Putamen (tissue), 1 donor: ENCODE measurements around the gene ARNT2.
"Not testable (repeated sequence)": the region's sequence is repeated elsewhere in the genome, so short reads cannot be mapped to it uniquely, and the experiment has no call there.

Experiments used
- DNase-seq: peaks from one replicate; pipeline ENCODE4 v3.0.0-alpha.2; 2016; ENCODE audit warnings: low spot score

Gene ARNT2

DNA sequence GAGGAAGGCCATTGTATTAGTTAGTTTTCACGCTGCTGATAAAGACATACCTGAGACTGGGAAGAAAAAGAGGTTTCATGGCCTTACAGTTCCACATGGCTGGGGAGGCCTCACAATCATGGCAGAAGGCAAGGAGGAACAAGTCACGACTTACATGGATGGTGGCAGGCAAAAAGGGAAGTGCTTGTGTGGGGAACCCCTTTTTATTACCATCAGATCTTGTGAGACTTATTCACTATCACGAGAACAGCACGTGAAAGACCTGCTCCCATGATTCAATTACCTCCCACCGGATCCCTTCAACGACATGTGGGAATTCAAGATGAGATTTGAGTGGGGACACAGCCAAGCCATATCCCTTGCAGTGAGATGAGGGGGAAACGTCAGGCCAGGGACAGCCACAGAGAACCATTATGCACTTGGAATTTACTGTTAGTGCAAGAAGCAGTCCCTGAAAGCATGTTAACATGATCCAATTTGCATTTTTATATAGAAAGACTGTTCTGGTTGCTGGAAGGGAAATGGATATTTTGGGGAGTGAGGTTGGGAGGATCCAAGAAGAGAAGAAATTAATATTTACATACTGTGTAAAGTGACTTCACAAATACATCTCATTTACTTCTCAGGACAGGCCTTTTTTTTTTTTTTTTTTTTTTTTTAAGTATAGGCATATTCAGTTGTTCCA is 87.1 kb downstream of the ARNT2 start:
- no peak for DNase-seq

DNA sequence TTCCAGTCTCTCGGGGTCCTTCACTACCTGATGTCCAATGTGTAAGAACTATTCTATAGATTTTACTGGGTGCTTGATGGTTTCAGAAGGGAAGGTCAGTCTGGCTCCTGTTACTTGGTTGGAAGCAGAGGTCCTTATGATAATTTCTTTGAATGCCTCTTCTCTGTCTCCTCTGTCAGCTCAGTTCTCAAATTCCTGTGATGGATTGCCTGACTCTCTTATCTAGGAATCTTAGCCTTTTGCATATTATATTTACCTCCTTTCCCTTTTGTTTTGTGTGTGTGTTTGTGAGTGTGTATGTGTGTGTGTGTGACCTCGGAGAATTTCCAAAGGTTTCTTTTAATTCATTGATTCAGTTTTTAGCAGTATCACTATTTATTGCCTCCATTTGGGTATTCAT is 88.2 kb downstream of the ARNT2 start:
- no peak for DNase-seq

DNA sequence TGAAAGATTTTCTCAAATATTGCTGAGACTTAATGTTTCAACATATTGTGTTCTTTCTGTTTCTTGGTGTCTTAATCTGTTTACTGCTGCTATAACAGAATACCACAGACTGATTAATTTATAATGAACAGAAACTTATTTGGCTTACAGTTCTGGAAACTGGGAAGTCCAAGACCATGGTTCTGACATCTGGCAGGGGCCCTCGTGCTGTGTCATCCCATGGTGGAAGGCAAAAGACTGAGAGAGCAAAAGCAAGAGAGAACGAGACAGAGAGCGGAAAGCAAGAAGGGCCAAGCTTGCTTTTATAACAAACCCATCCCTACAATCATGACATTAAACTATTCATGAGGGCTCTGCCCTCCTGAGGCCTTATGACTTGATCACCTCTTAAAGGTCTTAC is 88.7 kb downstream of the ARNT2 start:
- DNase-seq, result no peak

DNA sequence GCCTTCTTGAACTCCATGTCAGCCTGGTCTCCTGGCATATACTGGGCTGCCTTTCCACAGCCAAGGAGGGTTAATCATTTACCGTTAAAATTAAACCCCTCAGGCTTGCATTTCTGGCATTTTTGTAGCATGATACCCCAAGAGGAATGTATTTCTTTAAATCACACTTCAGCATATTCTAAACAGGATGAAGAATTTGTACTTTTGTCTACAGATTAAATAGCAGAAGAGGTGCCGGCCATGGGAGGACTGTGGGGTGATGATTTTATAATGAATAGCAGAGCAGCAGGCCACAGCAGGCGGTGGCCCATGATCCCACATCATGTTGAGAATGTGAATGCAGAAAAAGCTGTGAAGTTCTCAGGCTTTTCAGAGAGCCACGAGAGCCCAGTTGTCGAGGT is 90.2 kb downstream of the ARNT2 start:
- no peak for DNase-seq

DNA sequence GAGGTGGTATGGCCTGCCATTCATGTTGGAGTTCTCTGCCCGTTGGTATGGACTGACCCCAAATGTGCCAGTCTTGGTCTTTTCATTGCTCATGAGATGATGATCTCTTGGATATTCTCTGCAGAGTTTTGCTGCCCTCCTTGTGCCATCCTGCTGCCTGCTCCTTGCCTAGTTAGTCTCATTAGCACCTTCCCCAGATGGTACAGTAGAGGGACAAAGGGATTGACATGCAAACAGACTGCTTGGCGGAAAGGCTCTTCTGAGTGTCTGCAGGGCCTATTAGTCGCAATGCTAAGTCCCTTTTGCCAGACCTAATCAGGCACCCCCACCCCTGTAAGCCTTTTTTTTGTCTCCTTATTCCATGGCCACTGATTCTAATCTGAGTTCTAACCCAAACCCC is 90.6 kb downstream of the ARNT2 start:
- no peak for DNase-seq

DNA sequence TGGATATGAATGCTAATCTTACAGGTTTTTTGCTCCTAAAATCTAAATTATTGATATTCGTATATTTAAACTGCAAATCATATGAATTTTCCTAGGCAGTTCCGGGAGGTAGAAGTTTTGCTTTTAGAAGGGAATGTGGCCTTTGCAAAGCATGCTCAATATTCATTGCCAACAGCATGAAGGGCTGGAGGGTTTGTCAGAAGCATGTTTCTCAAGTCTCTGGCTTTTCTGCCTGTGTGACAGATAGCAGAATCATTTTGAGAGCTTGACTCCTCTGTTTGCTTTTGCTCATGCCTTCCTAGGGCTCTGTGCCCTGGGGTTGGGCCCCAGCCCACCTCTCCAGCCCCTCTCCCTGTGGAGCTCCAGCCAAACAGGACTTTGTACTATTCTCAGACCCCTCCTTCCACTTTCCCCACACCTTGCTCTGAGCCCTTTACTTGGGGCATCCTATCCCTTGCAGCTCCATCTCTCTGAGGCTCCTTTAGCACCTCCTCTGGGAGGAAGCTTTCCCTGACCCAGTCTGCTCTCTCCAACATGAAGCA is 91.3 kb downstream of the ARNT2 start:
- DNase-seq, result no peak

DNA sequence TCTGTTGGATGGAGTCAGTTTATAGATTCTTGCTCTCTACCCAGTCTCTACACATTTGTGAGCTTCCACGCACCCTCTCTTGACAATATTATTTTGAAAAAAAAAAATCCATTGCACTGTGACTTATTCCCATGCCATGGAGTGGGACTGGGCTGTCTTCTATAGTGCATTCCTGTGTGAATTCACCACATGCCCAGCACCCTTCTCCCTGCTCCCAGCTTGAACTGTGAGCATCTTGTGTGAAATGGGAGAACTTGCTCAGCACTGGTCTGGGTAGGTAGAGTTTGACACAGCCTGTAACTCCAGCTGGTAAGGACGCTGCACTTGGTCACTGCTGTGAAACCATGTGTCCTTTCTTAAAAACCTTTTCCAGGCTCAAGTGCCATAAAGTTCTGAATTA is 91.9 kb downstream of the ARNT2 start:
- no peak for DNase-seq

DNA sequence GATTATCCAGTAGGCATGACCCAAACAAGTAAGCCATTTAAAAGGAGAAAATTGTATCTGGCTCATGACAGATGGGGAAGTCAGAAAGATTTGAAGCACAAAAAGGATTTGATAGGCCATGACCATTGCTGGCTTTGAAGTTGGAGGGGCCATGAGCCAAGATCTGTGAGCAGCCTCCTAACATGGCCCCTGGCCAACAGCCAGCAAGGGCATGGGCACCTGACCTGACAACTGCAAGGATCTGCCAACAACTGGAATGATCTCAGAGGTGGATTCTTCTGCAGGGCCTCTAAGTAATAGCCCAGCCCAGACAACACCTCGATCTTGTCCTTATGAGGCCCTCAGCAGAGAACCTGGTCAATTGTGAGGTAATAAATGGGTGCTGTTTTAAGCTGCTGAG is 93.0 kb downstream of the ARNT2 start:
- DNase-seq, result no peak

DNA sequence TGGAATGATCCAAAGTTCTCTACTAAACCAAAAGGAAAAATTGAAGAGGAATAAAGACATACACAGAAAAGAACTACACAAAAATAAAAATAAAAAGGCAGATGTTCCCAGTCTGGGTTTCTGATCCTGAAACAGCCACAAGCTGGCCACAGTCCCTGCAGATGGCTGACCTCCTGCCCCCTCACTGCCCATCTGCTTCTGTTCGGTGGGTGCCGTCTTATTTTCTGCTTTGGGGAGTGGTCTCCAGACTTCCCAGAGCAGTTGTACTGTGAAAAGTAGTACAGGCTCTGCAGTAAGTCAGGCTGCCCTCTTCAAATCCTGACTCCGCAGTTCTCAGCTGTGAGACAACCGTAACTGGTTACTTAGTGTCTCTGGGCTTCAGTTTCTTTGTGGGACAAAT is 94.5 kb downstream of the ARNT2 start:
- DNase-seq, result no peak

DNA sequence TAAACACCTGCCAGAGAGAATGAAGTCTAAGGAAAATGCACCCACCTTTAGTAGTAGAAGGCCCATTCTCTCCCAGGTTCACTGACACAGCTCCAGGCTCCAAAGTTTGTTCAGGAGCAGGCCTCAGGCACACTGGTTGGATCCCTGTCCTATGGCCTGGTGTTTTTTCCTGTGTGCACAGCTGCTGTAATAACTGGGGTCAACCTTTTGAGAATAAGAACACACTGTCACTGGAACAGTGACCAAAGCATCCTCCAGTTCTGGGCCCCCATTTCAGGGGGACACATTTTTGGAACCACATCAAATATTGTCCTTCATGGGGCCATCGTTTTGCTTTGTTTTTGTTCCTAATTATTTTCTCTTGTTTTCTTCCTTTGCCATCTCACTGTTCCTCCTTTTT is 95.8 kb downstream of the ARNT2 start:
- DNase-seq, result no peak

DNA sequence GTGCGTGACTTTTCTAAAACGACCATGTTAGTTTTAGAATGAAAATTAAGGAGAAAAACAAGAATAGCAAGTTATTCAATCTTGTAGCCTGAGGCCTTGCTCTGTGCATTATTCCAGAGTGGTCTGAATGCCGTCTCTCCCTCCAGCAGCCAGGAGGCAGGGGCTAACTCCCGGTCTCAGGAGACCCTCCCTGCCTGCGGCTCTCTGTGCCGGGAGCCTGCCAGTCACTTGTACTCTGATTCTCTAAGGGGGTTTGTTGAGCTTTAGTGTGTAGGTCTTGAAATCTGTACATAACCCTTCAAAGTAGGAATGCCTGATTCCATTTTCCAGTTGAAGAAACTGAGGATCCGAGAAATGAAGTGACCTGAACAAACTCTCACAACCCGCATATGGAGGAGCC is 97.3 kb downstream of the ARNT2 start:
- DNase-seq, result no peak

DNA sequence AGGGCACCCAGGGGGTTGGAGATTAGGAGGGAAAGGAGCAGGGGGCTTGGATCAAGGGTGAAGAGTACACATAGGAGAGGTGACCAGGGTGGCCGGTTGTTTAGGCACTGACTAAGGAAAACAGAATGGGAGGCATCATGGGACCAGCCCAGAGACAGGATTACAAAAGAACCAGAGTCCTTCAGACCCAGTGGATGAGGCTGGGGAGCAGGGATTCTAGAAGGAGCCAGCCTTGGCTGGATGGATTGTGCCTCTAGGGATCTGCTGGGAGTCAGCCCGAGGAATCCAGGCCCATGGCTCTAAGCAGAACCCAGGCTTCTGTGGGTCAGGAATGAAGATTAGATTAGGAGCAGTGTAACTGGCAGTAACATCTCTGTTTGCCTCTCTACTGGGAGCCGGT is 98.6 kb downstream of the ARNT2 start:
- no peak for DNase-seq

DNA sequence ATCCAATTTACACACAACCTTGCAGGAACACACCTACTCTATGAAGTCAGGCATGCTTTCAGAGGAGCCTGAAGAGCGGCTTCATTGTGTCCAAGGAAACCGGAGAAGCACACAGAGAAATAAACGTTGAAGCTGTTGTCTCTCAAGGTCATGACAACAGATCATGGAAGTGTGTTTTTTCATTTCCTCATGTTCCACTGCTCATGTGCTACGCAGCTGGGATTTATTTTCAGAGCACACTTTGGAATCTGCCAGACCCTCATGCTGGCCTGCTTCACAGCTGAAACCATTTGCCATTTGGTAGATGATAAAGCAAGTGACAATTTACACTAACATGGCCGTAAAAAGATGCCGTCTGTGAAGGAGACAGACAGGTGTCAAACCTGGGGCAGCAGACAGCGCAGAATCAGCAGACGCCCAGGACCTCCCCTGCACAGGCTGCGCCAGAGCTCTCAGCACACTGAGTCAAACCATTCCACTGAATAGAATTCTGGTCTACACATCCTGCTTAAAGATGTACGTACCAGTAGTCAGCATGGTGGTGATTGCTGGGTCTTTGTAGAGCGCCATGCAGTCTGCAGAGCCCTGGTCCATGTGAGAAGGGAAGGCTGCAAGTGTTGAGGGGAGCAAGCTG is 99.3 kb downstream of the ARNT2 start:
- DNase-seq, result no peak

DNA sequence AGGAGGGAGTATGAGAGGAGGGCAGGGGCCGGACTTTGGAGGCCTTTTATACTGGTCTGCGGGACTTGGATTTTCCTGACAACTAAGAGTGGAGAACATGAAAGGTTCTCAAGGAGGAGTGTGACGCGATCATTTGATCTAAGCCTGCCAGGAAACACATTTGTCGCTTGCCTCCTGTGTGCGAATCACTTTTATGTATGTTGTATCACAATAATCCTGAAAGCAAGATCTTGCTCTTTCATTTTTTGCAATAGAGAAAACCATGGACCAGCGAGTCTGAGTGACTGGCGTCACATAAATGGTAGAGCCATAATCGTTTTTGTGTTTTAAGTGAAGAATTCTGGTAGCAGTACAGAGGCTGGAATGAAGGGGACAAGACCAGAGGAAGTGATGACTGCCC is 100.7 kb downstream of the ARNT2 start:
- no peak for DNase-seq

DNA sequence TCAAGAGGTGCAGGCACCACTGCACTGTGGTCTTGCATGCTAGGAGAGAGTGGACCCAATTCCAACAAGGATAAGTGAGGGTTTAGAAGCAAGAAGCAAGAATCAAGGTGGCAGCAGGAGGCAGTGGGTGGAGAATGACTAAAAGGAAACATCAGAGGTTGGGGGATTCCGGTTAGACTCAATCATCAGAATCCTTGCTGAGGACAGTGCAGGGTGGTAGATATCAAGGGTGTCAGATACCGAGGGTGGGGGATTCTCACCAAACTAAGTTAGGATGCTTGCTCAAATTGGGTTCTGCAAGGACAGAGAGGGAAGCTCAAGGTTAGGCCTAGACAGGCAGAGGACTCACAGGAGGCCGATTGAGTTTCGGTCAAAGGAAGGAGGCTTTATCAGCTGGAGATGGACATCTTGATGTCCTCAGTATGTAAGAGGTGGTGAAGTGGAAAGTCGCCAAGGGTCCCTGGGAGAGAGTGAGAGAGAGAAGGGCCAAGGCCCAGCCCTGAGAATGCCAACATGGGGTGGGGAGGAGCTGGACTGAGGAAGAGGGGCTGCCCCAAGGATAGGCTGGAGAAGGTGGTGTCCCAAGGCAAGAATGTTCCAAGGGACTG is 102.2 kb downstream of the ARNT2 start:
- no peak for DNase-seq

DNA sequence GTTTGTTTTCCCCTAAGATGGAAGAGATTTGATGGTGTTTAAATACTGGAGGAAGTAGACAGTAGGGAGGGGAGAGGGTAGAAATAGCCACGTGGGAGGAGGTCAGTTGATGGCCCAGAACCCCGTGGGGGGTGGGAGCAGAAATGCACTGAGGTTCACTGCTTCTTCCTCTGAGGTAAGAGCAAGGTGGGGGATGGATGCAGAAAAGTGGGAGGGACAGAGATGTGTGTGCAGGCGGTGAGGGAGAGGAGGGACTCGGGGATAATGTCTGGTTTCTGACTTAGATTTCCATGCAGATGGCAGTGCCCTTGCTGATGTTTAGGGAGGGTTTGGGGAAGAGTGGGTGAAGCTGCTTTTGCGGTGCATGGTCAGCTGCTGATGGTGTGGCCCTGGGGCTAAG is 102.9 kb downstream of the ARNT2 start:
- no peak for DNase-seq

DNA sequence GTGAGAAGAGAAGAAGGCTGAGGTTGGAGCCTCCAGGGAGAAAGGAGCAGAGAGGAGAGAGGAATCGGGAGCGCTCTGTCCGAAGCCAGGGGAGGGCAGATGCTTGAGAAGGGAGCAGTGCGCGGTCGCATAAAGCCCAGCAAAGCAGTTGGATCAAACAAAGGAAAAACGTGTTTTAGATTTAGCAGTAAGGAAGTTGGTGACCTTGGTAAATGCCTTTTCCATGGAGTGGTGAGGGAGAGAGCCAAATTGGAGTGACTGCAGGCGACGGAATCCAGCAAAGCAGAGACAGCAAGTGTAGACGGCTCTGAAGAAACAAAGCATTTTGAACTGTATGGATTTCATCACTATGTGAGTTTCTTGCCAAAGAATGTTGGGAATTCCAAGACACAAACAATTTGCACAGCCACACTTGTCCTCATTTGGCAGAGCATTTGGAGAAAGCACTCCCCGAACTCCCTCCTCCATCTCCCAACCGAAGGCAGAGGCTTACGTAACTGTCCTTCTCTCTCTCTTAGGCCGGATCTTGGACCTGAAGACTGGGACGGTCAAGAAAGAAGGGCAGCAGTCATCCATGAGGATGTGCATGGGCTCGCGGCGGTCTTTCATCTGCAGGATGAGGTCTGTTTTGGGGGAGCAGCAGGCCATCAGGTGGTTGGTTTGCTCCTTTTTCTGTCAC is 103.6 kb downstream of the ARNT2 start:
- DNase-seq, result no peak

DNA sequence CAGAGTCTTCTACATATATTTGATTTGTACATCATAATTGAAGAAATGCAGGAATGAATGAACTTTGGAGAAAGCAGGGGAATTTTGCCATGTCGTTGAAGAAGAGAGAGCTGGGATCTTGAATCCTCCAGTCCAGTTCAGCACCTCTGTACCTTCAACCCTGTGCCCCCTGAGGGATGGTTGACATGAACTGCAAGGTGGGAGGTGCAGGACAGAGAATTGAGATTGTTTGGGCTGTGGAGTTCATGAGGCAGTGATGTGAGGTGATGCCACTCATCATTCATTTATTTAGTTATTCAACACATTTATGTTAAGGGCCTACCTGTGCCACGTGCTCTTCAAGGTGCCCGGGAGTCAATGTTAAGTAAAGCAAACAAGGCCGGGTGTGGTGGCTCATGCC is 104.6 kb downstream of the ARNT2 start:
- DNase-seq, result no peak

DNA sequence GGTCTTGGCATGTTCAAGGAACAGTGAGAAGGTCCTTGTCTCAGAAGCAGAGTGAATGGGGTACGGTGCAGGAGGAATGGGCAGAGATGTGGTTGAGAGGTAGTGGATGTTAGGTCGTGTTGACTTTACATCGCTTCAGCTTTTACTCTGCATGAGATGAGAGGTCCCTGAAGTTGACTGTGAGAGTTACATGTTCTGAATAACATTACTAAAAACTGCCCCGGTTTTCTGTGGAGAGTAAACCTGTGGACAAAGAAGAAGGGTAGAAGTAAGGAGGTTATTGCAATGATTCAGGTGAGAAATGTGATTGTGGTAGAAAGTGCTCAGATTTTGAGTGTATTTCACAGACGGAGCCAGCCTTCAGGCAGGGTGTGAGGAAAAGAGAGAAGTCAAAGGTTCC is 105.6 kb downstream of the ARNT2 start:
- DNase-seq, result no peak

DNA sequence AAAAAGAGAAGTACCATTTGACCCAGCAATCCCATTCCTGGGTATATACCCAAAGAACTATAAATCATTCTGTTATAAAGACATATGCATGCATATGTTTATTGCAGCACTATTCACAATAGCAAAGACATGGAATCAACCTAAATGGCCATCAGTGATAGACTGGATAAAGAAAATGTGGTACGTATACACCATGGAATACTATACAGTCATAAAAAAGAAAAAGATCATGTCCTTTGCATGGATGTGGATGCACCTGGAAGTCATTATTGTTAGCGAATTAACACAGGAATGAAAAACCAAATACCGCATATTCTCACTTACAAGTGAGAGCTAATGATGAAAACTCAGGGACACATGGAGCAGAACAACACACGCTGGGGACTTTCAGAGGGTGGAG is 106.8 kb downstream of the ARNT2 start:
- DNase-seq, result not testable (repeated sequence)

DNA sequence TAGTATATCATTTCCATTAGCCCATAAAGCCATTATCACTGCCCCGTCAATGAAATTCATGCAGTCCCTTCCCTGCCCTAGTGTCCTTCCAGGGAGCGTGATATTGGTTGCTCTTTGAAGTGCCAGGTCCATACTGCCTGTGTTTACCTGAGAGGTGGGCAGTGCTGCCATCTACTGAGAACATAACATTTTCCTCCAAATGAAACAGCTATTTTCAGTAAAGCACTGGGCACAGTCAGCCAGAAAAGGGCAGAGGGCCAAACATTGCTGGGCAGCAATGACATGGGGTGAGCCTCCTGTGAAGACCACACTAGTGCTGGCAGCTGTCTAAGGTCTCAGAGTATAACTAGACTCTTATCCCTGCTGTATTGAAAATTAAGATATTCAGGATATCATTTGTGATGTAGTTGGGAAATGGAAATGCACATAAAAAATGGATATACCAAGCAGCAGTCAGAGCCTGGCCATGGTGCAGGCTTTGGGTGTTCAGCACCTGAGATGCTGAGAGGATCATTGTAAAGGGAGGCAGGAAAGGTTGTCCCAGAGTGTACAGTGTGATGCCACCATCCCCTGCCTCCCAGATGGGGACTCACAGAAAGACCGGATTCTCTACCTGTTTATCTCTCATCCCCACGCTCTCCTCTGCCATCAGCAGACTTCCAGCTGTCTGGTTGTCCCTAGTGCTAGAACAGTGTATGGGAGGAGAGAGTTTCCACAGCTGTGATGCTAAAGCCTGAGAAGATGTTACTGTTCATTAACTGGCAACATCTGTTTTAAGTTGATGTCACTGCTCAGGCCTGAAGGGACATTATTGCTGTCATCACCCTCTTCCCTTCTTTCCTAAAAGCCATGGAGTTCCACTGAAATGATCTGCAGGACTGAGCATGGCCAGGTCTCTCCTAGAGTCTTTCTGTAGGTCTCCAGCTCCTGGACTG is 108.8 kb downstream of the ARNT2 start:
- no peak for DNase-seq
